ENCODE data around the gene CASP7. TPM values are rescaled to one million over a fixed set of nuclear protein-coding genes. Genes with fewer than 3 reads are reported as not detected.

The CASP7 gene
- total RNA-seq, 1 experiment from 2014 or later = 14.0 TPM

DNA sequence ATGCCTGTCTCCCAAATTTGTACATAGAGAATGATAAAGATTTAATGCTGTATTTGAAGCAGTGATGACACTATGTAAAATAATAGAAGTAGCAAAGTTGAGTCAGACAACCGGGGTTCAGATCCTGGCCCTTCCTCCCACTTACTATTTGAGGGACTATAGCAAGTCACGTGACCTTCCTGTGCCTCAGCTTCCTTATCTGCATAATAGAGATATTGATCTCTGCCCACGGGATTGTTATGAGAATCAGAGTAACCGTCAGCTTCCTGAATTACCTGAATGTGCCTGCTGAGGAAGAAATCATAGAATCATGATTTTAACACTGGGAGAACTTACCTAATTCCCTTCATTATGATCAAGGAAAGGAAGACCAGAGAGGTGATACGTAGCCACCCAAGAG lies 26.9 kb downstream of the CASP7 start:
- Histone ChIP-seq H3K9me2 (ENCODE audit: insufficient read depth) (no peaks in the 10 kb centered on the region), H3K27ac (no peak overlapping the region), H3K36me3 (ENCODE audit: low read depth) (no peaks in the 10 kb centered on the region), H3K4me2 (no peak overlapping the region), H3K4me3 (no peak overlapping the region), H2AFZ (no peak overlapping the region), H4K20me1 (ENCODE audit: insufficient read depth) (no peaks in the 10 kb centered on the region), H3K79me2 (ENCODE audit: low read depth) (no peaks in the 10 kb centered on the region), H3F3A (ENCODE audit: insufficient read depth, low read depth) (no peaks in the 10 kb centered on the region), H3K9me3 (ENCODE audit: insufficient read depth, low read depth) (no peaks in the 10 kb centered on the region), H3K4me1 (replicated peaks; ENCODE audit: insufficient read depth) (no peaks in the 10 kb centered on the region), H3K27me3 (ENCODE audit: insufficient read depth, low read depth) (no peaks in the 10 kb centered on the region)
- TF ChIP-seq CTCF (conservative IDR thresholded peaks at IDR 0.05) = no peak
- TF ChIP-seq EZH2 (IDR thresholded peaks at IDR 0.05; ENCODE audit: low read depth) = no peak
- BruUV-seq (replicated peaks) = no TSS peak
- no peak for DNase-seq
- intact Hi-C loops (cut with micrococcal nuclease; ENCODE audit: unreplicated experiment) = loop anchor here (10.0 kb wide), 1 partner anchor 148 kb away; the partner anchor contains the start of genes DCLRE1A and NHLRC2
- ChIA-PET CTCF (no interaction called here), POLR2A (ENCODE audit: unreplicated experiment) (no interaction called here)

GRCh38 chr10:113708640-113709039 lies 28.9 kb downstream of the CASP7 start:
- ChIA-PET CTCF (no interaction called here), POLR2A (ENCODE audit: unreplicated experiment) (no interaction called here)
- H3K4me2 ChIP-seq = no peak overlapping the region
- H3K27ac ChIP-seq = no peak overlapping the region
- no peak for DNase-seq
- H3K4me3 ChIP-seq = no peak overlapping the region
- H3K79me2 ChIP-seq (ENCODE audit: low read depth) = no peaks in the 10 kb centered on the region
- TF ChIP-seq EZH2 (IDR thresholded peaks at IDR 0.05; ENCODE audit: low read depth) (no peak), CTCF (conservative IDR thresholded peaks at IDR 0.05) (no peak)
- BruUV-seq (replicated peaks) = no TSS peak
- no peaks in the 10 kb centered on the region for H4K20me1 ChIP-seq (ENCODE audit: insufficient read depth)
- no peak overlapping the region for H2AFZ ChIP-seq
- no peaks in the 10 kb centered on the region for H3K9me3 ChIP-seq (ENCODE audit: insufficient read depth, low read depth)
- no peaks in the 10 kb centered on the region for H3K9me2 ChIP-seq (ENCODE audit: insufficient read depth)
- H3K27me3 ChIP-seq (ENCODE audit: insufficient read depth, low read depth) = no peaks in the 10 kb centered on the region
- no peaks in the 10 kb centered on the region for H3K36me3 ChIP-seq (ENCODE audit: low read depth)
- H3K4me1 ChIP-seq (replicated peaks; ENCODE audit: insufficient read depth) = no peaks in the 10 kb centered on the region
- intact Hi-C loops (cut with micrococcal nuclease; ENCODE audit: unreplicated experiment) = loop anchor here (10.0 kb wide), 1 partner anchor 146 kb away; the partner anchor contains the start of genes DCLRE1A and NHLRC2
- no peaks in the 10 kb centered on the region for H3F3A ChIP-seq (ENCODE audit: insufficient read depth, low read depth)

DNA sequence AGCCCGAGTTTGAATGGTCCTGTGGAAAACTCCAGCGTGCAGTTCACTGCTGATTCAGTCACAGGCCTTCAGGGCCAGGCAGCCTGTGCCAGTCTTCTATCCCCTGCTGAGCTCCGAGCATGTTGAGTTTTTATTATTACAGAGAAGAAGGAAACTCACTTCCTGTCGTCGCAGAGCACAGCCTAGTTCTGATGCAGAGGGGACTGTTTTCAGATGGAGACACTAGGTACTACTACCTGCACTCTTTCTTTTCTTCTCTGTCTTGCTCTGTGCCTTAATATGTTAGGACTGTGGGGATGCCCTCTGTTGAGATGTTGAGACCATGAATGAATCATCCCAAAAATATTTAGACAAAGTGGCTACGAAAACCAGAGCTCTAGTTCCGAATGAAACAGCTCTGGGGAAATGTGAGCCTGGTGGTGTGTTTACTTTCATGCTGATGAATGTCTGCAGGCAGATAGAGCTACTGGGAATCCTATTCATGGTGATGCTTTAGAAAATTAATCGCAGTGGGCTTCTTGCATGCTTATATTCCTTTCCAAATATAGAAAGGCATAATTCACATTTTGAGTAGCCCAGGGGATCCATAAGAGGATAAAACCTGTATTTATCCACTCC lies 29.6 kb downstream of the CASP7 start:
- BruUV-seq (replicated peaks) = no TSS peak
- POLR2A ChIA-PET (ENCODE audit: unreplicated experiment) = no interaction called here
- intact Hi-C loops (cut with micrococcal nuclease; ENCODE audit: unreplicated experiment) = loop anchor here (10.0 kb wide), 1 partner anchor 145 kb away; the partner anchor contains the start of genes DCLRE1A and NHLRC2
- Histone ChIP-seq H4K20me1 (ENCODE audit: insufficient read depth) (no peaks in the 10 kb centered on the region), H3K9me3 (ENCODE audit: insufficient read depth, low read depth) (no peaks in the 10 kb centered on the region), H3K9me2 (ENCODE audit: insufficient read depth) (no peaks in the 10 kb centered on the region), H3F3A (ENCODE audit: insufficient read depth, low read depth) (no peaks in the 10 kb centered on the region), H3K36me3 (ENCODE audit: low read depth) (no peaks in the 10 kb centered on the region), H3K27ac (no peak overlapping the region), H3K79me2 (ENCODE audit: low read depth) (no peaks in the 10 kb centered on the region), H2AFZ (no peak overlapping the region), H3K27me3 (ENCODE audit: insufficient read depth, low read depth) (no peaks in the 10 kb centered on the region), H3K4me2 (no peak overlapping the region), H3K4me3 (no peak overlapping the region), H3K4me1 (replicated peaks; ENCODE audit: insufficient read depth) (no peaks in the 10 kb centered on the region)
- DNase-seq = no peak
- TF ChIP-seq EZH2 (IDR thresholded peaks at IDR 0.05; ENCODE audit: low read depth) (no peak), CTCF (conservative IDR thresholded peaks at IDR 0.05) (no peak)
- CTCF ChIA-PET = no interaction called here
